ENCODE measurements around the gene NUDT2. TPM values are rescaled to one million over a fixed set of nuclear protein-coding genes. Genes with fewer than 3 reads are reported as not detected.

Gene NUDT2
- total RNA-seq, 1 donor from 2014 or later = 7.2 TPM

- peak overlapping the region; percentile 42 for H3K4me3 Mint-ChIP-seq (ENCODE audit: unreplicated experiment)
Observed at GRCh38 chr9:34331196-34331595, 1.8 kb downstream of the NUDT2 start.

GRCh38 chr9:34332076-34332964 lies 3.0 kb downstream of the NUDT2 start:
- peak overlapping the region; percentile 74 for H3K27ac Mint-ChIP-seq (ENCODE audit: unreplicated experiment)
- peaks cover 2% of the 10 kb centered on the region for H3K9me3 Mint-ChIP-seq (ENCODE audit: unreplicated experiment)
- H3K4me3 Mint-ChIP-seq (ENCODE audit: unreplicated experiment) = no peak overlapping the region
- DNase-seq = no peak
- H3K4me1 Mint-ChIP-seq (ENCODE audit: low read depth, unreplicated experiment) = peaks cover 26% of the 10 kb centered on the region
- H3K27me3 Mint-ChIP-seq (ENCODE audit: unreplicated experiment) = no peaks in the 10 kb centered on the region
- H3K36me3 Mint-ChIP-seq (ENCODE audit: unreplicated experiment) = no peaks in the 10 kb centered on the region
- TF ChIP-seq CTCF (IDR thresholded peaks at IDR 0.05; ENCODE audit: partially characterized antibody, unreplicated experiment) = no peak

More at GRCh38 chr9:34331196-34331595, 1.8 kb downstream of the NUDT2 start:
- Mint-ChIP-seq H3K27ac (ENCODE audit: unreplicated experiment) (no peak overlapping the region), H3K36me3 (ENCODE audit: unreplicated experiment) (no peaks in the 10 kb centered on the region), H3K4me1 (ENCODE audit: low read depth, unreplicated experiment) (peaks cover 26% of the 10 kb centered on the region), H3K9me3 (ENCODE audit: unreplicated experiment) (peaks cover 2% of the 10 kb centered on the region), H3K27me3 (ENCODE audit: unreplicated experiment) (no peaks in the 10 kb centered on the region)
- no peak for TF ChIP-seq CTCF (IDR thresholded peaks at IDR 0.05; ENCODE audit: partially characterized antibody, unreplicated experiment)
- no peak for DNase-seq

GRCh38 chr9:34333836-34334235 lies 4.5 kb downstream of the NUDT2 start:
- H3K4me1 Mint-ChIP-seq (ENCODE audit: low read depth, unreplicated experiment) = peaks cover 26% of the 10 kb centered on the region
- DNase-seq = no peak
- H3K27ac Mint-ChIP-seq (ENCODE audit: unreplicated experiment) = peak overlapping the region; percentile 40
- peak overlapping the region; percentile 21 for H3K4me3 Mint-ChIP-seq (ENCODE audit: unreplicated experiment)
- no peaks in the 10 kb centered on the region for H3K36me3 Mint-ChIP-seq (ENCODE audit: unreplicated experiment)
- H3K27me3 Mint-ChIP-seq (ENCODE audit: unreplicated experiment) = no peaks in the 10 kb centered on the region
- H3K9me3 Mint-ChIP-seq (ENCODE audit: unreplicated experiment) = peaks cover 2% of the 10 kb centered on the region
- TF ChIP-seq CTCF (IDR thresholded peaks at IDR 0.05; ENCODE audit: partially characterized antibody, unreplicated experiment) = no peak

GRCh38 chr9:34334337-34334824 lies 5.0 kb downstream of the NUDT2 start:
- Mint-ChIP-seq H3K36me3 (ENCODE audit: unreplicated experiment) (no peaks in the 10 kb centered on the region), H3K4me1 (ENCODE audit: low read depth, unreplicated experiment) (peaks cover 26% of the 10 kb centered on the region), H3K9me3 (ENCODE audit: unreplicated experiment) (peaks cover 2% of the 10 kb centered on the region), H3K27ac (ENCODE audit: unreplicated experiment) (peak overlapping the region; percentile 40), H3K27me3 (ENCODE audit: unreplicated experiment) (no peaks in the 10 kb centered on the region), H3K4me3 (ENCODE audit: unreplicated experiment) (peak overlapping the region; percentile 21)
- no peak for TF ChIP-seq CTCF (IDR thresholded peaks at IDR 0.05; ENCODE audit: partially characterized antibody, unreplicated experiment)
- DNase-seq = no peak

- peak overlapping the region; percentile 40 for H3K27ac Mint-ChIP-seq (ENCODE audit: unreplicated experiment)
- H3K36me3 Mint-ChIP-seq (ENCODE audit: unreplicated experiment) = no peaks in the 10 kb centered on the region
- peak overlapping the region; percentile 21 for H3K4me3 Mint-ChIP-seq (ENCODE audit: unreplicated experiment)
- no peak for DNase-seq
- no peaks in the 10 kb centered on the region for H3K27me3 Mint-ChIP-seq (ENCODE audit: unreplicated experiment)
- peaks cover 2% of the 10 kb centered on the region for H3K9me3 Mint-ChIP-seq (ENCODE audit: unreplicated experiment)
- no peak for TF ChIP-seq CTCF (IDR thresholded peaks at IDR 0.05; ENCODE audit: partially characterized antibody, unreplicated experiment)
- H3K4me1 Mint-ChIP-seq (ENCODE audit: low read depth, unreplicated experiment) = peaks cover 26% of the 10 kb centered on the region
Observed at GRCh38 chr9:34334916-34335315, 5.5 kb downstream of the NUDT2 start.
